B cell (primary cell): ENCODE results near the gene JMJD8.

Source experiments
- EZH2 ChIP-seq: IDR thresholded peaks from 2 replicates; pipeline ENCODE4 v1.6.1; 2012; ENCODE audit warnings: borderline replicate concordance, low read depth, mild to moderate bottlenecking, moderate library complexity, low read length; ENCODE audit not compliant: insufficient read depth, poor library complexity, severe bottlenecking
- TF ChIP-seq, protein P1 (sequence below): fragments of 200-600 bp; IDR thresholded peaks from one replicate; pipeline ENCODE4 v1.8.0; 2022; ENCODE audit warnings: antibody characterized with exemption, mild to moderate bottlenecking

DNA sequence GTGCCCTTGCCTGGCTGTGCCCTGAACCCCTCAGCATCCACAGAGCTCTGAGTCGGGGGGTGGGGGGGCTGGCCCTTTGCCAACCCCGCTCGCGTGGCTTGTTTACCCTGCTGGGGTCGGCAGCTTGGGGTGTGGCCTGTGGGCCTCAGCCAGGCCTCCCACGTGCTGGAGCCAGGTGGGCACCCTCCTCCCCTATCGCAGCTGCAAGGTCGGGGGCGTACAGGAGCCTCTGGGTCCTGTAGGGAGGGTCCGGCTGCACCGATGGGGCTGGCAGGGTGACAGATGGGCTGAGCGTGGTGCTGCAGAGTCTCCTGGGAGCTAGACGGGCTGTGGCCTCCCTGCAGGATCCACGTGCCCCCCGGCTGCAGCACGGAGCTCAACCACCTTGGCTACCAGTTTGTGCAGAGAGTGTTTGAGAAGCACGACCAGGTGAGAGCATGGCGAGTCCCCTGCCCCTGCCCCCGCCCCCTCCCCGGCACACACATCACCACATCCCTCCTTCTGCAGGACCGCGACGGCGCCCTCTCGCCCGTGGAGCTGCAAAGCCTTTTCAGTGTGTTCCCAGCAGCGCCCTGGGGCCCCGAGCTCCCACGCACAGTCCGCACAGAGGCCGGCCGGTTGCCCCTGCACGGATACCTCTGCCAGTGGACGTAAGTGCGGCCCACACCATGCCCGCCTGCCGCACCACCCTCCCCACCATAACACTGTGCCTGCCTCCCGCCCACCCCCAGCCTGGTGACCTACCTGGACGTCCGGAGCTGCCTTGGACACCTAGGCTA, 12.6 kb downstream of the JMJD8 start:
- TF ChIP-seq, protein P1, sequence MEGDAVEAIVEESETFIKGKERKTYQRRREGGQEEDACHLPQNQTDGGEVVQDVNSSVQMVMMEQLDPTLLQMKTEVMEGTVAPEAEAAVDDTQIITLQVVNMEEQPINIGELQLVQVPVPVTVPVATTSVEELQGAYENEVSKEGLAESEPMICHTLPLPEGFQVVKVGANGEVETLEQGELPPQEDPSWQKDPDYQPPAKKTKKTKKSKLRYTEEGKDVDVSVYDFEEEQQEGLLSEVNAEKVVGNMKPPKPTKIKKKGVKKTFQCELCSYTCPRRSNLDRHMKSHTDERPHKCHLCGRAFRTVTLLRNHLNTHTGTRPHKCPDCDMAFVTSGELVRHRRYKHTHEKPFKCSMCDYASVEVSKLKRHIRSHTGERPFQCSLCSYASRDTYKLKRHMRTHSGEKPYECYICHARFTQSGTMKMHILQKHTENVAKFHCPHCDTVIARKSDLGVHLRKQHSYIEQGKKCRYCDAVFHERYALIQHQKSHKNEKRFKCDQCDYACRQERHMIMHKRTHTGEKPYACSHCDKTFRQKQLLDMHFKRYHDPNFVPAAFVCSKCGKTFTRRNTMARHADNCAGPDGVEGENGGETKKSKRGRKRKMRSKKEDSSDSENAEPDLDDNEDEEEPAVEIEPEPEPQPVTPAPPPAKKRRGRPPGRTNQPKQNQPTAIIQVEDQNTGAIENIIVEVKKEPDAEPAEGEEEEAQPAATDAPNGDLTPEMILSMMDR: no peak
- TF ChIP-seq EZH2: no peak
